OCI-LY3 (cell line): ENCODE results near the gene AUTS2.

Experiments
- H2AFZ ChIP-seq: fragments of 200-600, 300-600 bp; shearing (Covaris generic); 2 replicates; pipeline ENCODE4 v1.6.0; 2014; ENCODE audit warnings: antibody characterized with exemption, low read depth, low read length
- H3K27ac ChIP-seq: fragments of 200-600, 300-600 bp; sonication (generic); 2 replicates; pipeline ENCODE4 v1.5.1; 2014; ENCODE audit warnings: mild to moderate bottlenecking, low read length, moderate library complexity, mixed read lengths
- H3K27me3 ChIP-seq: fragments of 200-600, 300-600 bp; sonication (generic); 2 replicates; pipeline ENCODE4 v1.6.1; 2014; ENCODE audit warnings: low read depth, low read length, mixed read lengths
- H3K36me3 ChIP-seq: fragments of 200-600, 300-600 bp; sonication (generic); replicated peaks from 2 replicates; pipeline ENCODE3; 2014; ENCODE audit warnings: low read depth, low read length, mixed read lengths
- H3K4me1 ChIP-seq: fragments of 300-600, 200-600 bp; sonication (generic); 2 replicates; pipeline ENCODE4 v1.6.1; 2014; ENCODE audit warnings: low read length, mixed read lengths
- H3K4me2 ChIP-seq: fragments of 200-600, 300-600 bp; sonication (generic); 2 replicates; pipeline ENCODE4 v1.6.1; 2014; ENCODE audit warnings: low read length, mixed read lengths
- H3K4me3 ChIP-seq: fragments of 300-600, 200-600 bp; sonication (generic); 2 replicates; pipeline ENCODE4 v1.5.1; 2014; ENCODE audit warnings: antibody characterized with exemption, mild to moderate bottlenecking, low read length, moderate library complexity
- H3K79me2 ChIP-seq: fragments of 300-600, 200-600 bp; shearing (Covaris generic); 2 replicates; pipeline ENCODE4 v1.6.1; 2014; ENCODE audit warnings: mild to moderate bottlenecking, low read length, mixed read lengths
- H3K9ac ChIP-seq: fragments of 300-600, 200-600 bp; shearing (Covaris generic); 2 replicates; pipeline ENCODE4 v1.6.0; 2014; ENCODE audit warnings: mild to moderate bottlenecking, low read length, moderate library complexity
- H3K9me3 ChIP-seq: fragments of 200-600, 300-600 bp; shearing (Covaris generic); 2 replicates; pipeline ENCODE4 v1.6.1; 2014; ENCODE audit warnings: low read length, mixed read lengths; ENCODE audit not compliant: insufficient read depth
- H4K20me1 ChIP-seq: fragments of 200-600, 300-600 bp; sonication (generic); 2 replicates; pipeline ENCODE4 v1.6.1; 2016; ENCODE audit warnings: low read length, mixed read lengths; ENCODE audit not compliant: insufficient read depth
- EZH2phosphoT487 ChIP-seq: fragments of 200-600 bp; shearing (Covaris generic); IDR thresholded peaks from 2 replicates; pipeline ENCODE4 v1.6.1; 2018; ENCODE audit warnings: antibody characterized with exemption, mixed run types, low read depth
- TF ChIP-seq, protein P1 (sequence below): fragments of 200-600, 300-600 bp; sonication (generic); IDR thresholded peaks from 2 replicates; pipeline ENCODE4 v1.5.1; 2014; ENCODE audit warnings: antibody characterized with exemption, low read length, low read depth

The AUTS2 gene

GRCh38 chr7:70743531-70744325 is 1145.5 kb downstream of the AUTS2 start:
- H2AFZ ChIP-seq = no peak overlapping the region
- no peaks in the 10 kb centered on the region for H3K27me3 ChIP-seq
- H4K20me1 ChIP-seq = no peaks in the 10 kb centered on the region
- H3K4me3 ChIP-seq = no peak overlapping the region
- no peaks in the 10 kb centered on the region for H3K9me3 ChIP-seq
- no peak overlapping the region for H3K27ac ChIP-seq
- H3K4me1 ChIP-seq = no peaks in the 10 kb centered on the region
- H3K79me2 ChIP-seq = no peaks in the 10 kb centered on the region
- no peak overlapping the region for H3K9ac ChIP-seq
- H3K4me2 ChIP-seq = no peak overlapping the region
- no peak for TF ChIP-seq EZH2phosphoT487
- TF ChIP-seq, protein P1, sequence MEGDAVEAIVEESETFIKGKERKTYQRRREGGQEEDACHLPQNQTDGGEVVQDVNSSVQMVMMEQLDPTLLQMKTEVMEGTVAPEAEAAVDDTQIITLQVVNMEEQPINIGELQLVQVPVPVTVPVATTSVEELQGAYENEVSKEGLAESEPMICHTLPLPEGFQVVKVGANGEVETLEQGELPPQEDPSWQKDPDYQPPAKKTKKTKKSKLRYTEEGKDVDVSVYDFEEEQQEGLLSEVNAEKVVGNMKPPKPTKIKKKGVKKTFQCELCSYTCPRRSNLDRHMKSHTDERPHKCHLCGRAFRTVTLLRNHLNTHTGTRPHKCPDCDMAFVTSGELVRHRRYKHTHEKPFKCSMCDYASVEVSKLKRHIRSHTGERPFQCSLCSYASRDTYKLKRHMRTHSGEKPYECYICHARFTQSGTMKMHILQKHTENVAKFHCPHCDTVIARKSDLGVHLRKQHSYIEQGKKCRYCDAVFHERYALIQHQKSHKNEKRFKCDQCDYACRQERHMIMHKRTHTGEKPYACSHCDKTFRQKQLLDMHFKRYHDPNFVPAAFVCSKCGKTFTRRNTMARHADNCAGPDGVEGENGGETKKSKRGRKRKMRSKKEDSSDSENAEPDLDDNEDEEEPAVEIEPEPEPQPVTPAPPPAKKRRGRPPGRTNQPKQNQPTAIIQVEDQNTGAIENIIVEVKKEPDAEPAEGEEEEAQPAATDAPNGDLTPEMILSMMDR = no peak
- H3K36me3 ChIP-seq = no peaks in the 10 kb centered on the region

- no peaks in the 10 kb centered on the region for H4K20me1 ChIP-seq
- H2AFZ ChIP-seq = no peak overlapping the region
- no peaks in the 10 kb centered on the region for H3K4me1 ChIP-seq
- H3K4me3 ChIP-seq = no peak overlapping the region
- TF ChIP-seq, protein P1 = no peak
- no peak for TF ChIP-seq EZH2phosphoT487
- H3K79me2 ChIP-seq = no peaks in the 10 kb centered on the region
- no peak overlapping the region for H3K27ac ChIP-seq
- H3K9me3 ChIP-seq = no peaks in the 10 kb centered on the region
- no peaks in the 10 kb centered on the region for H3K36me3 ChIP-seq
- H3K27me3 ChIP-seq = no peaks in the 10 kb centered on the region
- no peak overlapping the region for H3K9ac ChIP-seq
- no peak overlapping the region for H3K4me2 ChIP-seq
Observed at GRCh38 chr7:70744492-70744891, 1146.2 kb downstream of the AUTS2 start.

GRCh38 chr7:70749831-70750230 is 1151.6 kb downstream of the AUTS2 start:
- Histone ChIP-seq H3K36me3 (no peaks in the 10 kb centered on the region), H3K9me3 (no peaks in the 10 kb centered on the region), H3K4me3 (no peak overlapping the region), H2AFZ (no peak overlapping the region), H4K20me1 (no peaks in the 10 kb centered on the region), H3K4me1 (no peaks in the 10 kb centered on the region), H3K9ac (no peak overlapping the region), H3K79me2 (no peaks in the 10 kb centered on the region), H3K4me2 (no peak overlapping the region), H3K27me3 (no peaks in the 10 kb centered on the region), H3K27ac (no peak overlapping the region)
- TF ChIP-seq EZH2phosphoT487 = no peak
- TF ChIP-seq, protein P1 = no peak

DNA sequence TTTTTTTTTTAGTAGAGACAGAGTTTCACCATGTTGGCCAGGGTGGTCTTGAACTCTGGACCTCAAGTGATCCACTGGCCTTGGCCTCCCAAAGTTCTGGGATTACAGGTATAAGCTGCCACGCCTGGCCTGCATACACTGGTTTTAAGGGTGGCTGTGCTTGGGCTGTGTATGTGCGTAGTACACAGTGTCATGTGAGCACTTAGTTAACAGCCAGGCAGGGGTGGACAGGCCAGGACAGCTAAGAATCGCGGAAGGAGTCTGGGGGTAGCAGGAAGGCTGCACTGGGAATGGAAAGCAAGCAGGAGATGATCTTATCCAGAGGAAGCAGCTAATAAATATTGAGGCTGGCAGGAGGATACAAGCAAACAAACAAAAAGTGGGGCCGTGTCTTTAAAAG is 1153.6 kb downstream of the AUTS2 start:
- Histone ChIP-seq H3K9ac (no peak overlapping the region), H3K27me3 (no peaks in the 10 kb centered on the region), H3K4me1 (no peaks in the 10 kb centered on the region), H3K4me3 (no peak overlapping the region), H3K36me3 (no peaks in the 10 kb centered on the region), H2AFZ (no peak overlapping the region), H4K20me1 (no peaks in the 10 kb centered on the region), H3K9me3 (no peaks in the 10 kb centered on the region), H3K4me2 (no peak overlapping the region), H3K79me2 (no peaks in the 10 kb centered on the region), H3K27ac (no peak overlapping the region)
- no peak for TF ChIP-seq EZH2phosphoT487
- TF ChIP-seq, protein P1 = no peak
